Skin epidermis (tissue), 12 donors: ENCODE results near the gene VPS13D.

Source experiments
- H3K27ac ChIP-seq, 21 experiments: fragments of 200-600 bp; sonication (generic) in 11 of 21; one replicate each; pipeline ENCODE4 v1.5.0; 2020; ENCODE audit warnings: mild to moderate bottlenecking in 3 of 21, inconsistent platforms in 2 of 21, moderate library complexity in 2 of 21
- H3K4me3 ChIP-seq, 7 experiments: fragments of 200-600 bp; sonication (generic) in 2 of 7; one replicate each; pipeline ENCODE4 v1.5.0; 2020; ENCODE audit warnings: inconsistent platforms in 2 of 7, mild to moderate bottlenecking in 2 of 7, moderate library complexity in 1 of 7

Gene VPS13D

DNA sequence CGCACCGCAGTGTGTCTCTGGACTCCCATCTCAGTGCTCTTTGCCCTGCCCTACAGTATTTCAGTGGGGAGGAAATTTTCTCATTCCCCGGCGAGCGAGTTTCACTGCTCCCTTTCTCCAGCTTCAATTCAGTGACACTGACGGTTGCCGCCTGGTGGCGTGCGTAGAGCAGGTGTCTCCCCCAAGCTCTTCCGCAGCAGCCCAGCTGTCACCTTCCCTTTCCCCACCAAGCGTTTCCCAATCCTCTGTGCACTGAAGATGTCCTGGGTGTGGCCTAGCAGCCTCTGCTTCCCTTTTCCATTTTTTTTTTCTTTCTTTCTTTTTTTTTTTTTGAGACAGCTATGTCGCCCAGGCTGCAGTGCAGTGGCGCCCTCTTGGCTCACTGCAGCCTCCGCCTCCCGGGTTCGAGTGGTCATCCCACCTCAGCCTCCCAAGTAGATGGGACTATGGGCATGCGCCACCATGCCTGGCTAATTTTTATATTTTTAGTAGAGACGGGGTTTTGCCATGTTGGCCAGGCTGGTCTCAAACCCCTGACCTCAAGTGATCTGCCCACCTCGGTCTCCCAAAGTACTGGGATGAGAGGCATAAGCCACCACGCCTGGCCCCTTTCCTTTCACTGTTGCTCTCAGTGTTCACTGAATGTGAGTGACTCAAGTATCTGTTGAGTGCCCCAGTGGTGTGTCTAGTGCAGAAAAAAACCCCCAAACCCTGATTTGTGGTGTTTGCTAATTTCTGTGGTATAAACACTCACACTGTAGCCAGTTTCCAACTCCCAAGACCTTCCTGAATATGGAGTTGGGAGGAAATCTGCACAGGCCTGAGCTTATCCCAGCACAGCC is 33.0 kb upstream of the VPS13D start:
- peak overlapping the region in 1 of 21 experiments; percentile 24 for H3K27ac ChIP-seq
- H3K4me3 ChIP-seq: no peak overlapping the region

DNA sequence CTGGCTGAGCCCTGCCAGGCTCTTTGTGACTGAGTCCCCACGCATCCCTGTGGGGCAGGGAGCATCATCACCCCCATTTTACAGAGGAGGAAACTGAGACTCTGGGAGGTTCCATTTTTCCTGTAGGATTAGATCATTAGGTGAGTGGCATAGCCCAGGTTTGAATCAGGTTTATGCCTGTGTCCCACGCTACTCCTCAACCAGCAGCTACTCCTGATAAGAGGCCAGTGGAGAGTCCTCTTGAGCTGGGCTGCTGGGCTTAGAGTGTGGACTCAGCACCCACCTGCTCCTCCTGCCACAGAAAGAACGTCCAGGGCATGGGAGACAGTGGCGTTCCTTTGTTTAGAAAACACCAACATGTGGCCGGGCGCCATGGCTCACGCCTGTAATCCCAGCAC is 32.3 kb upstream of the VPS13D start:
- Histone ChIP-seq H3K4me3 (no peak overlapping the region), H3K27ac (peak overlapping the region in 1 of 21 experiments; percentile 24)

DNA sequence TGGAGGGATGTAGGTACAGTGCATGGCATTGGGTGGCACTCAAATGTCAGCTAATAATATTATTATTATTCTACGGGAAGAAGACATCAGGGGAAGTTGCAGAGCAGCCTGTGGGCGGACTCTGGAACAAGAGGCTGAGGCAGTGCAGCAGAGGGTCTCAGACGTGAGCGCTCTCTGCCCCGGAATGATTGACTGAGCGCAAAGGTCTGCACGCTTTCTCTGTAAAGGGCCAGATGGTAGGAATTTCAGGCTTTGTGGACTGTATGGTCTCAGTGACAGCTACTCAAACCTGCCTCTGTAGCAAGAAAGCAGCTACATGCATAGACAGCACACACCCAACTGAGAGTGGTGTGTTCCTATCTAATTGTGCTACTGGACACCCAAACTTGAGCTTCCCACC is 29.6 kb upstream of the VPS13D start:
- Histone ChIP-seq H3K4me3 (no peak overlapping the region), H3K27ac (no peak overlapping the region)

DNA sequence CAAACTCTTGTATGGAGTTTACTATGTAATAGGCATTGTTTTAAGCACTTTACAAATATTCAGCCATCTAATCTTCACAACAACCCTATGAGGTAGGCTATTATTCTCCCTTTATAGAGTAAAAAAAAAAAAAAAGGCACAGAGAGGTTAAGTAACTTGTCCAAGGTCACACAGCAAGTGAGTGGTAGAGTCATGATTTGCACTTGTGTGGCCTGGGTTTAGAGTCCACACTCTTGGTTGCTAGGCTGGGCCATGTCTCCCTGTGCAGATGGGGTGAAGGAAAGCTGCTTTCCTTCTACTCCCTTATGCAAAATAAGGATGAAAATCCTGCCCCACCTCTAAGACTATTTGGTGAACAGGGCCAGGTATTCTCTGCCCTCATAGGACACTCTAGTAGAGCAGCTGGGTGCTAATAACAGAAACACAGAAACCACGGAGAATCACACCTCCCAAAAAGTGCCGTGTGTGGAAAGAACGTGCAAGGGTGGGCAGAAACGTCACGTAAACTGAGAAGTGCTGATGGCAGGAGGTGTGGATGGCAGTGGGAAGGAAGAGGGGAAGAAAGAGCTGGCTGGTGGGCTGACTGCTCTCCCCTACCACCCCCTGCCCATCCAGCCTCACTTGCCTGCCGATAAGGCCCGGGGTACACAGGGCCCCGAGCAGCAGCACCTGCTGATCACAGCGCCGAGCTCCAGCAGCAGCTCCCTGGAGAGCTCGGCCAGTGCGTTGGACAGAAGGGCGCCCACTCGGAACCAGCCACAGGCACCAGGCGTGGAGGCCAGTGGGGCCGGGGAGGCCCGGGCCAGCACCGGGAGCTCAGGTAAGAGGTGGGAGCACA is 28.3 kb upstream of the VPS13D start:
- peak overlapping the region in 6 of 21 experiments; percentile 2 to 67 (median 32) for H3K27ac ChIP-seq
- no peak overlapping the region for H3K4me3 ChIP-seq

DNA sequence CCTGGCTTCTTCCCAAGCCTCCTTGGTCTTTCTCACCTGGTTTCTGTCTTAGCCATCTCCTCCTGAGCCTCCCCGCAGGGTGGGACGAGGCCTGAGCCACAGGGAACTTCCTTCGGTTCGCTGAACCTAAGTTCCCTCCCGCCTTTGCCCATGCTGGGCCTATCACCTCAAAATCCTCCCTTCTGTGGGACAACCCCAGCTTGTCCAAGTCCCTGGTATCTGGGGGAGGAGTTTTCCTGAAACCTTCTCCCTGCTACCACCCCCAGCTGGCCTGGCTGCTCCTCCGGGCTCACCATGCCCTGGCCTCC is 27.7 kb upstream of the VPS13D start:
- peak overlapping the region in 5 of 21 experiments; percentile 2 to 67 (median 42) for H3K27ac ChIP-seq
- H3K4me3 ChIP-seq: no peak overlapping the region

DNA sequence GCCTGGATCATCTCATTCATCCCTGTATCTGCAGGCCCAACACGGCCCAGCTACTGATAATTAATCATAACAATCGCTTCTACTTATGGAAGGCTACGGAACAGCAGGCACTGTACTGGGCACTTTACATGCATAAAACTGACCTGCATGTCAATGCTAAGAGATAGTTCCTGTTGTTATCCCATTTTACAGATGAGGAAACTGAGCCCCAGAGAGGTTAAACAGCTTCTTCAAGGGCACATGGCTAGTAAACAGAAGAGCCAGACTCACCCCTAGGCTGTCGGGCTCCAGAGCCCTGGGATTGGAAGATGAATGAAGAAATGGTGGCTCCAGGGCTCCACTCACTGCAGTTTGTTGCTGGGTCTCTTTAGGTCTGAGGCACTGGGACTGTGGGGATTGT is 27.3 kb upstream of the VPS13D start:
- Histone ChIP-seq H3K27ac (peak overlapping the region in 3 of 21 experiments; percentile 12 to 68 (median 67)), H3K4me3 (no peak overlapping the region)

DNA sequence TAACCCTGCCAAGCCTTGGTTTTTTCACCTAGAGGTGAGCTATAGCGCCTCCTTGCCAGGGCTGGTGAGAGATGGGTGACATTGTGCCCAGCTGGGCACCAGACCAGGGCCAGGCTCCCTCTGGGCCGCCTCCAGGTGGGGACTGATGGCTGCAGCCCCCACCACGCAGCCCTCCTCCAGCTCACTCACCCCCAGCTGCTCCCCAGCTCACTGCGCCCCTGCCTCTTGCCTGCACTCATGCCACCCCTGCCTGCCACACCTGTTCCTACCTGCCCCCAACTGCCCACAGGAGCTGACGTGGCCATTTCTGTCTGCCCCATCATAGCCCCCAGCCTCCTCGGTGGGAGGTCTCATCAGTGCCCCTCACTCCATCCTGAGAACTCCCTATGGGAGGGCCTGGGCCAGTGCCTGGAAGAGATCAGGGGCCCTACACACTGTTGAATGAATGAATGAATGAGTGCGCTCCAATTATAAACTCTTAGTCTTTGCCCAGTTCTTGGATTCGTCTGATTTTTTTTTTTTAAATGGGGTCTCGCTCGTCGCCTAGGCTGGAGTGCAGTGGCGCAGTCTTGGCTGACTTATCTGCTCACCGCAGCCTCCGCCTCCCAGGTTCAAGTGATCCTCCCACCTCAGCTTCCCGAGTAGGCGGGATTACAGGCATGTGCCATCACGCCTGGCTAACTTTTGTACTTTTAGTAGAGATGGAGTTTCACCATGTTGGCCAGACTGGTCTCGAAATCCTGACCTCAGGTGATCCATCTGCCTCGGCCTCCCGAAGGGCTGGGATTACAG is 26.4 kb upstream of the VPS13D start:
- no peak overlapping the region for H3K4me3 ChIP-seq
- H3K27ac ChIP-seq: peak overlapping the region in 9 of 21 experiments; percentile 12 to 68 (median 41)

DNA sequence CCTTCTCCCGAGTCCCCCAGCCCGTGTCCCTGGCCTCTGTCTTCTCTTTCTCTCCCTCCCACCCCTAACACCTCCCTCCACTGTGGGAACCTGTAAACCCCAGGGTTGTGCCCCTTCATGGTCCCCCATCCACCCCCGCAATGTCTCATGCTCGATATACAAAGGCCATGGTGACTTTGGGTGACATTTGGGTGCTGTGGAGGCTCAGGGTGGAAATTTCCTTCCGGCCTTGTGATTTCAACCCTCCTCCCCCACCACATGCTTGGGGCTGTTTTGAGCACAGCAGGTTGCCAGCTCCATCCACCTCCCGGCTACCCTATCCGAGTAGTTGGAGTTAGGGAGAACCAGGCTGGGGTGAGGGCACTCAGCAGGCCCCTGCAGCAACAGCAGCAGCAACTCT is 25.7 kb upstream of the VPS13D start:
- H3K27ac ChIP-seq: peak overlapping the region in 8 of 21 experiments; percentile 26 to 68 (median 52)

DNA sequence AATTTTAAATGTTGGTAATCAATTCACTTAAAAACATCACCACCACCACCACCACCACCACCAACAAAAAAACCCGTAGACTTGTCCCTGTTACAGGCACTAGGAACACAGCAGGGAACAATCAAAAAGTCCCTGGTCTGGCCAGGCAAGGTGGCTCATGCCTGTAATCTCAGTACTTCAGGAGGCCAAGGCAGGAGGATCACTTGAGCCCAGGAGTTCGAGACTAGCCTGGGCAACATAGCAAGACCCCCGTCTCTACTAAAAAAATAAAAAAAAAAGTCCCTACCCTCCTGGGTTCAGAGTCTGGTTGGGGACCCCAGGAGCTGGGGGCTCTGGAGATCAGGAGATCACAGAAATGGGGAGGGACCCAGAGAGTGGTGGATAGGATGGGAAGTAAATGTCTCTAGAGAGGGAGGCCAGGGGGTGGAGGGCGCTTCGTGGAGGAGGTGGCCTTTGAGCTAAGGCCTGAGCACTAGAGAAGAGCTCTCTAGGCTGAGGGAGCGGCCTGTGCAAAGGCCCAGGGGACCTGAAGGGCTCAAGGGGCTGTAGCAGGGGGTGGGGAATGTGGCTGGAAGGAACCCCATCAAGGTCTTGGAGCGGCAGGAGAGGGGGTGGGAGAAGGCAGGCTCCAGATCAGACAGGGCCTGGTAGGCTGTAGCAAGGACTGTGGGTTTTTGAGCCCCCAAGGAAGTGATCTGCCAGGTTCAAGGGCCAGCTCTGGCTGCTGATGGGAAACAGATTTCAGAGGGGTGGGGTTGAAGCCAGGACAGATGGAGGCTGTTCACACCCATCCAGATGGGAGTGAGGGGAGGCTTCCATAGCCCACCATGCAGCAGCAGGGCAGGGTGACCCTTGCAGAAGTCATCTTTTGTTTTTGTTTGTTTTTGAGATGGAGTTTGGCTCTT is 24.8 kb upstream of the VPS13D start:
- peak overlapping the region in 10 of 21 experiments; percentile 16 to 68 (median 40) for H3K27ac ChIP-seq
- no peak overlapping the region for H3K4me3 ChIP-seq

More for the DNA sequence above, 25.7 kb upstream of the VPS13D start:
- no peak overlapping the region for H3K4me3 ChIP-seq

DNA sequence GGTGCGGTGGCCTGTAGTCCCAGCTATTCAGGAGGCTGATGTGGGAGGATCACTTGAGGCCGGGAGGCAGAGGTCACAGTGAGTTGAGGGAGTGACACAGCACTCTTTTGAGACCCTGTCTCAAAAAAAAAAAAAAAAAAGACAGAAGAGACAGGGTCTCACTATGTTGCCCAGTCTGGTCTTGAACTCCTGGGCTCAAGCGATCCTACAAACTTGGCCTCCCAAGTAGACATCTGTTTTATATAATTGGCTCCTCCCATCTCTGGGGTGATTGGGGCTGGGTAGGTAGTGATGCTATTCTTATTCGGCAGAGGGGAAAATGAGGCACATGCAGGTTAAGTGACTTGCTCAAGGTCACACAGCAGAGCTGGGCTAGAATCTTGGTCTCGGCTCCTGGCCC is 23.6 kb upstream of the VPS13D start:
- no peak overlapping the region for H3K4me3 ChIP-seq
- peak overlapping the region in 1 of 21 experiments; percentile 44 for H3K27ac ChIP-seq

DNA sequence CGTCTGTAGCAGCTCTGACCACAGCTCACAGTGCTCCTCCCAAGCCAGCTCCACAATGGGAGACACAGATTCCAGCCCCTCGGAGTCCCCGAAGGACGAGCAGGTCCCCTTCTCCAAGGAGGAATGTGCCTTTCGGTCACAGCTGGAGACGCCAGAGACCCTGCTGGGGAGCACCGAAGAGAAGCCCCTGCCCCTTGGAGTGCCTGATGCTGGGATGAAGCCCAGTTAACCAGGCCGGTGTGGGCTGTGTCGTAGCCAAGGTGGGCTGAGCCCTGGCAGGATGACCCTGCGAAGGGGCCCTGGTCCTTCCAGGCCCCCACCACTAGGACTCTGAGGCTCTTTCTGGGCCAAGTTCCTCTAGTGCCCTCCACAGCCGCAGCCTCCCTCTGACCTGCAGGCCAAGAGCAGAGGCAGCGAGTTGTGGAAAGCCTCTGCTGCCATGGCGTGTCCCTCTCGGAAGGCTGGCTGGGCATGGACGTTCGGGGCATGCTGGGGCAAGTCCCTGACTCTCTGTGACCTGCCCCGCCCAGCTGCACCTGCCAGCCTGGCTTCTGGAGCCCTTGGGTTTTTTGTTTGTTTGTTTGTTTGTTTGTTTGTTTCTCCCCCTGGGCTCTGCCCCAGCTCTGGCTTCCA is 22.9 kb upstream of the VPS13D start:
- H3K27ac ChIP-seq: peak overlapping the region in 2 of 21 experiments; percentile 32 to 44
- H3K4me3 ChIP-seq: no peak overlapping the region

DNA sequence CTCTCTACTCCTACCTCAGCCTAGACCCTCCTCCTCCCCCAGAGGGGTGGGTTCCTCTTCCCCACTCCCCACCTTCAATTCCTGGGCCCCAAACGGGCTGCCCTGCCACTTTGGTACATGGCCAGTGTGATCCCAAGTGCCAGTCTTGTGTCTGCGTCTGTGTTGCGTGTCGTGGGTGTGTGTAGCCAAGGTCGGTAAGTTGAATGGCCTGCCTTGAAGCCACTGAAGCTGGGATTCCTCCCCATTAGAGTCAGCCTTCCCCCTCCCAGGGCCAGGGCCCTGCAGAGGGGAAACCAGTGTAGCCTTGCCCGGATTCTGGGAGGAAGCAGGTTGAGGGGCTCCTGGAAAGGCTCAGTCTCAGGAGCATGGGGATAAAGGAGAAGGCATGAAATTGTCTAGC is 21.6 kb upstream of the VPS13D start:
- Histone ChIP-seq H3K27ac (peak overlapping the region in 7 of 21 experiments; percentile 6 to 57 (median 26)), H3K4me3 (no peak overlapping the region)

DNA sequence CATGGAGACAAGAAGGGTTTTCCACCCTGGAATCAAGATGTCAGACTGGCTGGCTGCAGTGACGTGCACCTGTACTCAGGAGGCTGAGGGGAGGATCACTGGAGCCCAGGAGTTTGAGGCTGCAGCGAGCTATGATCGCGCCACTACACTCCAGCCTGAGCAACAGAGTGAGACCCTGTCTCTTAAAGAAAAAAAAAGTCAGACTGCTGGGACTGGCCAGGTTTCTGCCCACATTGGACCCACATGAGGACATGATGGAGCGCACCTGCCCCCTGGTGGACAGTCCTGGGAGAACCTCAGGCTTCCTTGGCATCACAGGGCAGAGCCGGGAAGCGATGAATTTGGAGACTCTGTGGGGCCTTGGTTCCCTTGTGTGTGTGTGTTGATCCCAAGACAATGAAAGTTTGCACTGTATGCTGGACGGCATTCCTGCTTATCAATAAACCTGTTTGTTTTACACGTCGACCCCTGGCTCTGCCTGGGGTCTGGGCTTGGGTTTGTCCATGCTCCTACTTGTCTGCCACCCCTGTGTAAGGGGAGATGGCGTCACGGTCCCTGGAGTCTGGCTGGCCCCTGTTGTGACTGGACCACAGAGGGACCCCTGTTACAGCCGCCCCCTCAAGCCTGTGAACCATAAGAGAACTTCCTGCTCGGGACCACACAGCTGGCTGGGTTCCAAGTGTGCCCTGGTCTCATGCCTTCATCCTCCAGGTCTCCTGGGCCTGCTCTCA is 20.9 kb upstream of the VPS13D start:
- Histone ChIP-seq H3K4me3 (no peak overlapping the region), H3K27ac (peak overlapping the region in 10 of 21 experiments; percentile 4 to 72 (median 33))

DNA sequence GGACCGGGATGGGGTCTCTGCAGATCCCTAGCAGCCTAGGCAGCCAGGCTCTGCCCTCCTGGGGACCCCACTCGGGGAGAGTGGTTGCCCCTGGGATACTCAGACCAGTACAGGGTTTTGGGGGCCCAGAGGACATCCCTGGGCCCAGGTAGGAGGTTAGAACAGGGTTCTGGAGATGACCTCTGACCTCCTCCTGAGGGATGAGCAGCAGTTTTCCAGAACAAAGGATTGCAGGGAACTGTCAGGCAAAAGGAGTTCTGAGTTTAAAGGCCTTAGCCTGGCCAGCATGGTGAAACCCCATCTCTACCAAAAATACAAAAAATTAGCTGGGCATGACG is 20.4 kb upstream of the VPS13D start:
- Histone ChIP-seq H3K27ac (peak overlapping the region in 6 of 21 experiments; percentile 4 to 72 (median 33)), H3K4me3 (no peak overlapping the region)

DNA sequence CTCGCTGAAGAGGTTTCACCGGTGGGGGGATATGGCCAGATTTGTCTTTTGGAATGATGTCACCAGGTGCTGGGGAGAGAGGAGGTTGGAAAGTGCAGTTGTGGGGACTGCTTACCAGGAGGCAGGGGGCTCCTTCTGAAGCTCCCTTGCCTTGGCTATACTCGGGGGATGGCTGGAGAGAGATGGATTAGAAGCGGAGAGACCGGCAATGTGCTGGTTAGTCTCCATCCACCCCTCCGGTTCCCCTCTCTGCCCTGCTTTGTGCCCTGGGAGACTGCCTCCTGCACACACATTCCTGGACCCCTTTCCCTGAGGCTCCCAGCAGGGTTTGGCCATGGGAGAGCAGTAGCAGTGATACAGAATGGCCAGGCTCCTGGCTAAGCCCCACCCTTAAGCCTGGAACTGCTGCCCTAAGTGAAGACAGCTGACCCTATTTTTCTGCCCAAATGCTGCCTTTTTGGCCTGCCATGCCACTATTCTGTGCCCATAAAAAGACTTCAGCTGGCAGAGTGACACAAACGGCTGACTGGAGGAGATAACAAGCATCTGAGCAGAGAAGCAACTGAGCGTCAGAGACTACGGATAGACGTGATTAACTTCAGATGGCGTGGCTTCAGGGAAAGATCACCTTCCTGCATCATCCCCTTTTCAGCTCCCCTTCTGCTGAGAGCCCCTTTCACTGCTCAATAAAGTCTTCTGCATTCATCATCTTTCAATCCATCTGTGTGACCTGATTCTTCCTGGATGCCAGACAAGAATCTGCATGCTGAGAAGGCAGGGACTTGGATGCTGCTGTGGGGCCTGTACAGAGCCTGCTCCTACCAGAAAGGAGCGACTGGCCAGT is 14.5 kb upstream of the VPS13D start:
- no peak overlapping the region for H3K27ac ChIP-seq
- no peak overlapping the region for H3K4me3 ChIP-seq

DNA sequence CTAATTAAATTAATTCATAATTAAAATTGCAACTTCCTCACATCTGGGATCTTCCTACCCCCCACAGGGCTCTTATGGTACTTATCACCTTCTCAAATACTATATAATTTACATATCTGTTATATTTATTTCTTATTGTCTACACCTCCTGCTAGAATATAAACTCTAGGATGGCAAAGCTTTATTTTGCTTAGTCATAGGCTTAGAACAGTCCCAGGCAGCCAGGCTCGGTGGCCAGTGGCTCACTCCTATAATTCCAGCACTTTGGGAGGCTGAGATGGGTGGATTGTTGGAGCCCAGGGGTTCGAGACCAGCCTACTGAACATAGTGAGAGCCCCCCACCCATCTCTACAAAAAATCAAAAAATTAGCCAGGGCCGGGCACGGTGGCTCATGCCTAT is 10.0 kb upstream of the VPS13D start:
- H3K27ac ChIP-seq: no peak overlapping the region

DNA sequence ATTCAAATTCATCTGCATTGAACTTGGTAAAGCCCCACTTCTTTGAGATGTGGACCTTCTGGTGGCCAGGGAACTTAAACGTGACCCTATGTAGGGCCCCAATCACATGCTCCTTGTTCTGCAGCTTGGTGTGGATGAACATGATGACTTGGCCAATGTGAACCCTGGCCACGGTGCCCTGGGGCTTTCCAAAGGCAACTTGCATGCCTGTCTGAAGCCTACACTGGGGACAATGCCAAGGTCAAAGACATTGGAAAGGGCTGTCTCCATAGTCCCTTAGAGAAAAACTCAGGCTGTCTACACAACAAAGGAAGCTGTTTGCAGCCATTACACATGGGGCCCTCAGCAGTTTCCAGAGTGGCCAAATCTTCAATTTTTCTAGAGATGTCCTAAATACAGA is 8.9 kb upstream of the VPS13D start:
- no peak overlapping the region for H3K4me3 ChIP-seq

More for the DNA sequence above, 10.0 kb upstream of the VPS13D start:
- H3K4me3 ChIP-seq: no peak overlapping the region

More for the DNA sequence above, 8.9 kb upstream of the VPS13D start:
- no peak overlapping the region for H3K27ac ChIP-seq
